Fibroblast of lung (primary cell): Measurements from ENCODE around the gene ANKRD6. TPM values are rescaled to one million over a fixed set of nuclear protein-coding genes. Genes with fewer than 3 reads are reported as not detected.

Experiments
- DNase-seq, 2 donors: peaks; one replicate each; pipeline versions ENCODE4 v3.0.0 to v3.0.0-alpha.2; 2010; ENCODE audit warnings: low read depth in 2 of 2
- H2AFZ ChIP-seq: 2 replicates; pipeline ENCODE4 v1.5.1; 2012; ENCODE audit warnings: low read length, control low read depth, inconsistent platforms
- H3K27ac ChIP-seq: 2 replicates; pipeline ENCODE4 v1.5.1; 2011; ENCODE audit warnings: low read length, control low read depth; ENCODE audit not compliant: insufficient read depth
- H3K27me3 ChIP-seq: 2 replicates; pipeline ENCODE4 v1.5.1; 2011; ENCODE audit warnings: mild to moderate bottlenecking, low read length; ENCODE audit not compliant: control insufficient read depth, insufficient read depth
- H3K36me3 ChIP-seq: 2 replicates; pipeline ENCODE4 v1.5.1; 2011; ENCODE audit warnings: low read length; ENCODE audit not compliant: control insufficient read depth, insufficient read depth
- H3K4me1 ChIP-seq: 2 replicates; pipeline ENCODE4 v1.5.1; 2011; ENCODE audit warnings: low read length; ENCODE audit not compliant: control insufficient read depth, insufficient read depth; ENCODE audit errors: extremely low read depth
- H3K4me2 ChIP-seq: 2 replicates; pipeline ENCODE4 v1.5.1; 2011; ENCODE audit warnings: low read length, control low read depth; ENCODE audit not compliant: insufficient read depth; ENCODE audit errors: extremely low read depth
- H3K4me3 ChIP-seq, 4 experiments: fragments of 200-600 bp in 1 of 4; sonication (generic) in 1 of 4; replicated peaks in 1 of 4; 2 replicates each; pipeline ENCODE4 v1.5.1; 2011 to 2016; ENCODE audit warnings: low read length in 4 of 4, low read depth in 3 of 4, mild to moderate bottlenecking in 3 of 4, control low read depth in 2 of 4, inconsistent platforms in 1 of 4, mixed read lengths in 1 of 4; ENCODE audit not compliant: insufficient read depth in 1 of 4; ENCODE audit errors: control extremely low read depth in 1 of 4
- H3K79me2 ChIP-seq: 2 replicates; pipeline ENCODE4 v1.5.1; 2012; ENCODE audit warnings: mild to moderate bottlenecking, low read length, inconsistent platforms; ENCODE audit not compliant: control insufficient read depth, insufficient read depth
- H3K9ac ChIP-seq: 2 replicates; pipeline ENCODE4 v1.5.1; 2011; ENCODE audit warnings: mild to moderate bottlenecking, low read length, control low read depth; ENCODE audit not compliant: insufficient read depth
- H3K9me3 ChIP-seq: 2 replicates; pipeline ENCODE4 v1.5.1; 2012; ENCODE audit warnings: low read depth, low read length; ENCODE audit not compliant: control insufficient read depth, insufficient read depth
- H4K20me1 ChIP-seq: 2 replicates; pipeline ENCODE4 v1.5.1; 2011; ENCODE audit warnings: low read length; ENCODE audit not compliant: control insufficient read depth, insufficient read depth; ENCODE audit errors: extremely low read depth
- EZH2 ChIP-seq: IDR thresholded peaks from 2 replicates; pipeline ENCODE4 v1.5.1; 2012; ENCODE audit warnings: low read length, control low read depth, mild to moderate bottlenecking; ENCODE audit errors: missing control alignments
- polyA plus RNA-seq, 2 donors: library from polyadenylated mRNA; depleted of rRNA in 1 of 2; stranded (reverse) in 1 of 2; unstranded in 1 of 2; fragments of >200 nt; gene quantifications; 2 replicates each; pipeline ENCODE4 v1.2.1, GENCODE V29; 2011 to 2012; ENCODE audit warnings: missing spikeins in 1 of 2
- total RNA-seq: library from RNA; depleted of rRNA; stranded (reverse); fragments of >200 nt; gene quantifications from 2 replicates; pipeline ENCODE4 v1.2.1, GENCODE V29; 2014
- TF ChIP-seq, protein P1 (sequence below), 2 donors: IDR thresholded peaks in 1 of 2; conservative IDR thresholded peaks in 1 of 2; 1 replicate in 1 of 2; 2 replicates in 1 of 2; pipeline ENCODE4 v1.5.1; 2011 to 2012; ENCODE audit warnings: low read length in 2 of 2, control low read depth in 1 of 2, inconsistent platforms in 1 of 2, low read depth in 1 of 2, mild to moderate bottlenecking in 1 of 2

Gene ANKRD6
- total and polyA plus RNA-seq, 2 donors (not counting 1 experiment from before 2014, with no cell fraction given) = 0.39 to 2.3 TPM

DNA sequence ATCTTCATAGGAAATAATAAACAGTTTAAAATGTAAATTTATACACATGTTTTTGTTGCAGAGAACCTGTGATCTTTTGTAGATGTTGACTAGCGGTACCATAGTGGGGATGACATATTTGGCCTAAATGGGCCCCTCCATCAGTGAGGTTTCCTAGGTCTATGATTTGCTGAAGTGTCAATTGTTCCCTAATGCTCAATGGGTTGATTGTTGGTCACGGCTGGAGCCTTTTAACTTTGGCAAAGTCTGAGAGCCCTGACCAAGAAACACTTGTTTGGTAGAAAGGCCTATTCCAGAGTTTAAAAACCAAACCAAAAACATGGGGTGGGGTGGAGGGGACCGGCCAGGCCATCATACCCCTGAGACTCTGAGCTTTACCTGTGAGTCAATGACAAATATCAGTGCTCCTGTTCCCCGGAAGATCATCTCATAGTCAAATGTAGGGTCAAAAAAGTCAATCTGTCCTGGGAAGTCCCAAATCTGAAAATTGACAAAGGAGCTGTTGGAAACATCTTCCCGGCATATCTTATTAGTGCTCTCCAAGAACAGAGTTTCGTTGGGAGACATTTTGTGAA, 45.9 kb upstream of the ANKRD6 start:
- no peak overlapping the region for H3K27ac ChIP-seq
- no peaks in the 10 kb centered on the region for H3K27me3 ChIP-seq
- H3K79me2 ChIP-seq = no peaks in the 10 kb centered on the region
- H3K9ac ChIP-seq = no peak overlapping the region
- H4K20me1 ChIP-seq = no peaks in the 10 kb centered on the region
- DNase-seq = no peak
- no peaks in the 10 kb centered on the region for H3K9me3 ChIP-seq
- no peaks in the 10 kb centered on the region for H3K4me1 ChIP-seq
- H3K36me3 ChIP-seq = no peaks in the 10 kb centered on the region
- no peak overlapping the region for H3K4me3 ChIP-seq
- no peak overlapping the region for H3K4me2 ChIP-seq
- TF ChIP-seq, protein P1, sequence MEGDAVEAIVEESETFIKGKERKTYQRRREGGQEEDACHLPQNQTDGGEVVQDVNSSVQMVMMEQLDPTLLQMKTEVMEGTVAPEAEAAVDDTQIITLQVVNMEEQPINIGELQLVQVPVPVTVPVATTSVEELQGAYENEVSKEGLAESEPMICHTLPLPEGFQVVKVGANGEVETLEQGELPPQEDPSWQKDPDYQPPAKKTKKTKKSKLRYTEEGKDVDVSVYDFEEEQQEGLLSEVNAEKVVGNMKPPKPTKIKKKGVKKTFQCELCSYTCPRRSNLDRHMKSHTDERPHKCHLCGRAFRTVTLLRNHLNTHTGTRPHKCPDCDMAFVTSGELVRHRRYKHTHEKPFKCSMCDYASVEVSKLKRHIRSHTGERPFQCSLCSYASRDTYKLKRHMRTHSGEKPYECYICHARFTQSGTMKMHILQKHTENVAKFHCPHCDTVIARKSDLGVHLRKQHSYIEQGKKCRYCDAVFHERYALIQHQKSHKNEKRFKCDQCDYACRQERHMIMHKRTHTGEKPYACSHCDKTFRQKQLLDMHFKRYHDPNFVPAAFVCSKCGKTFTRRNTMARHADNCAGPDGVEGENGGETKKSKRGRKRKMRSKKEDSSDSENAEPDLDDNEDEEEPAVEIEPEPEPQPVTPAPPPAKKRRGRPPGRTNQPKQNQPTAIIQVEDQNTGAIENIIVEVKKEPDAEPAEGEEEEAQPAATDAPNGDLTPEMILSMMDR (conservative IDR thresholded peaks at IDR 0.05 in 1 of 2, IDR thresholded peaks at IDR 0.05 in 1 of 2; ENCODE audit: low read depth in 1 of 2, low read length in 2 of 2) = no peak
- TF ChIP-seq EZH2 = no peak
- H2AFZ ChIP-seq = no peak overlapping the region

DNA sequence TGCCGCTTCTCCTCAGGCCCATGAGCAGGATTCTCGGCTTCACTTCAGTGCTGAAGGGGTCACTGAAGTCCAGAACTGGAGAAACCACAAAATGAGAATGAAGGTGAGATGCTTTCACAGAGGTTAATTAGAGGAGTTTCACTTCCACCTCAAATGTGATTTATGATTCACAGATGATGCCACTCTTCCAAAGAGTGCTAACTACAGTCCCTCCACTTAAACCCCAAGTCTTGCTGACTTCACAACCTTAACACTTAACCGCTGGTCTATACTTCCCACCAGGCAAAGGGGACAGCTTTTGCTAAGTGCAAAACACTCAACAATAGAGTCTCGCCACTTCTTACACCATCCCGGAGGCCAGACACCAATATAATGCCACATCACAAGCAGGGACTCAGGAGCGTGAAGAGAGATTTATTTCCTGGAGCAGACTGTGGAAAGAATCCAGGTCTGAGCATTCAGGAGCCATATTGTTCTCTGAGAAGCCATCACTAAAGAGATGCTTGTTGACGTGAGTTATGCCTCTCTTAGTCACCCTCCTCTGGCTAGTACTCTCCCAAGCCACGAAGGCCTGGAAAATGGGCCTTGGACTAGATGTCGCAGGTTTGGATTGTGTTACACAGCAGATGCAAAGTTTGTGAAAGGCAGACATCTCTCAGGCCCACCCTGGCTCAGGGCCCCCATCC, 45.3 kb upstream of the ANKRD6 start:
- no peaks in the 10 kb centered on the region for H4K20me1 ChIP-seq
- H3K9me3 ChIP-seq = no peaks in the 10 kb centered on the region
- no peaks in the 10 kb centered on the region for H3K79me2 ChIP-seq
- no peak overlapping the region for H3K4me2 ChIP-seq
- H3K27me3 ChIP-seq = no peaks in the 10 kb centered on the region
- H3K36me3 ChIP-seq = no peaks in the 10 kb centered on the region
- no peak overlapping the region for H3K9ac ChIP-seq
- H3K4me1 ChIP-seq = no peaks in the 10 kb centered on the region
- no peak for TF ChIP-seq EZH2
- TF ChIP-seq, protein P1 (conservative IDR thresholded peaks at IDR 0.05 in 1 of 2, IDR thresholded peaks at IDR 0.05 in 1 of 2; ENCODE audit: low read depth in 1 of 2, low read length in 2 of 2) = no peak
- H3K4me3 ChIP-seq = no peak overlapping the region
- DNase-seq = no peak
- H3K27ac ChIP-seq = no peak overlapping the region
- no peak overlapping the region for H2AFZ ChIP-seq

DNA sequence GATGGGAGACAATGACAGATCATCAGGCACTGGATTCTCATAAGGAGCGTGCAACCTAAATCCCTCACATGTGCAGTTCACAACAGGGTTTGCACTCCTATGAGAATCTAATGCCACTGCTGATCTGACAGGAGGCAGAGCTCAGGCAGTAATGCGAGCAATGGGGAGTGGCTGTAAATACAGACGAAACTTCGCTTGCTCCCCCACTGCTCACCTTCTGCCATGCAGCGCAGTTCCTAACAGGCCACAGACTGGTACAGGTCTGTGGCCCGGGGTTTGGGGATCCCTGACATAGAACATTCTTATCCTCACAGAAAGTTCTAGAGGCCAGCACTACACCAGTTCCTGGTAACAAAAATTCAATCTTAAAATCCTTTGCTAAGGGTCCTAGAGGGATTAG, 44.1 kb upstream of the ANKRD6 start:
- TF ChIP-seq EZH2 = no peak
- TF ChIP-seq, protein P1 (conservative IDR thresholded peaks at IDR 0.05 in 1 of 2, IDR thresholded peaks at IDR 0.05 in 1 of 2; ENCODE audit: low read depth in 1 of 2, low read length in 2 of 2) = no peak
- no peak overlapping the region for H3K4me3 ChIP-seq

More for the DNA sequence above, 44.1 kb upstream of the ANKRD6 start:
- Histone ChIP-seq H2AFZ (no peak overlapping the region), H3K79me2 (no peaks in the 10 kb centered on the region), H3K4me1 (no peaks in the 10 kb centered on the region), H3K4me2 (no peak overlapping the region), H3K27ac (no peak overlapping the region), H3K9ac (no peak overlapping the region), H3K9me3 (no peaks in the 10 kb centered on the region), H4K20me1 (no peaks in the 10 kb centered on the region), H3K27me3 (no peaks in the 10 kb centered on the region), H3K36me3 (no peaks in the 10 kb centered on the region)
- DNase-seq = no peak
